NCI-H345 (cell line): Measurements from ENCODE around the gene KPTN.

ENCODE experiments used
- DNase-seq: peaks from one replicate; lab custom pipeline; 2025; lab: John Stamatoyannopoulos, UW

KPTN gene

GRCh38 chr19:47469363-47469700 lies 14.7 kb downstream of the KPTN start:
- DNase-seq: no peak

GRCh38 chr19:47467914-47468313 lies 16.1 kb downstream of the KPTN start:
- no peak for DNase-seq

- DNase-seq: no peak
Observed at GRCh38 chr19:47465957-47466356, 18.1 kb downstream of the KPTN start.

- no peak for DNase-seq
Observed at GRCh38 chr19:47464675-47465419, 19.2 kb downstream of the KPTN start.

GRCh38 chr19:47461876-47462275 lies 22.1 kb downstream of the KPTN start:
- no peak for DNase-seq

- no peak for DNase-seq
Observed at GRCh38 chr19:47459477-47459876, 24.5 kb downstream of the KPTN start.

GRCh38 chr19:47458672-47459071 lies 25.3 kb downstream of the KPTN start:
- no peak for DNase-seq

- no peak for DNase-seq
Observed at GRCh38 chr19:47456721-47457474, 27.1 kb downstream of the KPTN start.

- DNase-seq: no peak
Observed at GRCh38 chr19:47450478-47450877, 33.5 kb downstream of the KPTN start.

- DNase-seq: no peak
Observed at GRCh38 chr19:47448360-47448727, 35.7 kb downstream of the KPTN start.

GRCh38 chr19:47447470-47448359 lies 36.3 kb downstream of the KPTN start:
- DNase-seq: peak; percentile 40

- peak; percentile 34 for DNase-seq
Observed at GRCh38 chr19:47446534-47447469, 37.2 kb downstream of the KPTN start.

GRCh38 chr19:47445937-47446402 lies 38.0 kb downstream of the KPTN start:
- peak; percentile 40 for DNase-seq

- no peak for DNase-seq
Observed at GRCh38 chr19:47445527-47445926, 38.5 kb downstream of the KPTN start.

- no peak for DNase-seq
Observed at GRCh38 chr19:47444388-47444821, 39.6 kb downstream of the KPTN start.

GRCh38 chr19:47443331-47443730 lies 40.7 kb downstream of the KPTN start:
- no peak for DNase-seq

GRCh38 chr19:47438793-47439220 lies 45.2 kb downstream of the KPTN start:
- no peak for DNase-seq

GRCh38 chr19:47437500-47437899 lies 46.5 kb downstream of the KPTN start:
- no peak for DNase-seq

GRCh38 chr19:47436712-47437401 lies 47.2 kb downstream of the KPTN start:
- peak; percentile 59 for DNase-seq

- no peak for DNase-seq
Observed at GRCh38 chr19:47435883-47436417, 48.1 kb downstream of the KPTN start.
